ENCODE measurements around the gene USH2A.

DNA sequence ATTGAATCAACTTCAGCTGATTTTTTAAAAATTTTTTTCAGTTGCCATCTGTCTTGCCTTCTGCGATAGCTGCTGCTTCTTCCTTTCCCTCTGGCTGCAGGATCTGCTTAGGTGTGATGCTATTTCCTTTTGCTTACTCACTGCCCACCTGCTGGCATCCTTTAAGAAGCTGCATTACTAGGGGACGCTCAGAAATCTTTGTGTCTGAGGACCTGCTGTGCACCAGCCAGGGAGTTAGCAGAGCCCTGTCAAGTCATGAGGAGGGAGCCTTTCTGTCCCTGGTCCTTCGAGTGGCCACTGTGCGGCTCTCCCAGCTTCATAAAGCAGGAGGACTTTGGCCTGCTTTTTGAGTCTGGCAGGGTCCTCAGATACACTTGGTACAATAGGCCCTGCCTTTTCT lies 327.8 kb downstream of the USH2A start:
- TF ChIP-seq, protein P1, sequence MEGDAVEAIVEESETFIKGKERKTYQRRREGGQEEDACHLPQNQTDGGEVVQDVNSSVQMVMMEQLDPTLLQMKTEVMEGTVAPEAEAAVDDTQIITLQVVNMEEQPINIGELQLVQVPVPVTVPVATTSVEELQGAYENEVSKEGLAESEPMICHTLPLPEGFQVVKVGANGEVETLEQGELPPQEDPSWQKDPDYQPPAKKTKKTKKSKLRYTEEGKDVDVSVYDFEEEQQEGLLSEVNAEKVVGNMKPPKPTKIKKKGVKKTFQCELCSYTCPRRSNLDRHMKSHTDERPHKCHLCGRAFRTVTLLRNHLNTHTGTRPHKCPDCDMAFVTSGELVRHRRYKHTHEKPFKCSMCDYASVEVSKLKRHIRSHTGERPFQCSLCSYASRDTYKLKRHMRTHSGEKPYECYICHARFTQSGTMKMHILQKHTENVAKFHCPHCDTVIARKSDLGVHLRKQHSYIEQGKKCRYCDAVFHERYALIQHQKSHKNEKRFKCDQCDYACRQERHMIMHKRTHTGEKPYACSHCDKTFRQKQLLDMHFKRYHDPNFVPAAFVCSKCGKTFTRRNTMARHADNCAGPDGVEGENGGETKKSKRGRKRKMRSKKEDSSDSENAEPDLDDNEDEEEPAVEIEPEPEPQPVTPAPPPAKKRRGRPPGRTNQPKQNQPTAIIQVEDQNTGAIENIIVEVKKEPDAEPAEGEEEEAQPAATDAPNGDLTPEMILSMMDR (IDR thresholded peaks at IDR 0.05; ENCODE audit: insufficient read depth, low read length, poor library complexity, severe bottlenecking): no peak
- TF ChIP-seq EZH2phosphoT487 (conservative IDR thresholded peaks at IDR 0.05; ENCODE audit: low read length): no peak

Measured in SU-DHL-6 (cell line).